Hepatocyte (in vitro differentiated cells): ENCODE data around the gene SOD2. TPM values are rescaled to one million over a fixed set of nuclear protein-coding genes. Genes with fewer than 3 reads are reported as not detected.
"Not testable (repeated sequence)": the region's sequence is repeated elsewhere in the genome, so short reads cannot be mapped to it uniquely, and the experiment has no call there.

ENCODE experiments used
- DNase-seq: peaks from one replicate; pipeline ENCODE4 v3.0.0-alpha.2; 2016; ENCODE audit warnings: low spot score
- H2AFZ ChIP-seq: fragments of 200-600 bp; sonication (generic); 2 replicates; pipeline ENCODE4 v1.6.0; 2016; ENCODE audit warnings: antibody characterized with exemption, mild to moderate bottlenecking
- H3K27ac ChIP-seq: fragments of 200-600 bp; sonication (generic); 2 replicates; pipeline ENCODE4 v1.5.1; 2016; ENCODE audit warnings: mild to moderate bottlenecking
- H3K27me3 ChIP-seq: fragments of 200-600 bp; sonication (generic); 2 replicates; pipeline ENCODE4 v1.6.1; 2016
- H3K36me3 ChIP-seq: fragments of 200-600 bp; sonication (generic); replicated peaks from 2 replicates; pipeline ENCODE4 v1.5.1; 2016; ENCODE audit warnings: low read depth; ENCODE audit not compliant: insufficient read depth
- H3K4me1 ChIP-seq: fragments of 200-600 bp; sonication (generic); 2 replicates; pipeline ENCODE4 v1.5.1; 2016; ENCODE audit warnings: mild to moderate bottlenecking, moderate library complexity; ENCODE audit not compliant: insufficient read depth
- H3K4me2 ChIP-seq: fragments of 200-600 bp; sonication (generic); 2 replicates; pipeline ENCODE4 v1.6.0; 2016
- H3K4me3 ChIP-seq: fragments of 200-600 bp; sonication (generic); 2 replicates; pipeline ENCODE4 v1.5.1; 2016; ENCODE audit warnings: mild to moderate bottlenecking
- H3K79me2 ChIP-seq: fragments of 200-600 bp; sonication (generic); 2 replicates; pipeline ENCODE4 v1.6.0; 2017; ENCODE audit warnings: mild to moderate bottlenecking
- H3K9me2 ChIP-seq: fragments of 200-600 bp; sonication (generic); replicated peaks from 2 replicates; pipeline ENCODE4 v1.6.0; 2017; ENCODE audit warnings: mild to moderate bottlenecking; ENCODE audit not compliant: insufficient read depth
- H3K9me3 ChIP-seq: fragments of 200-600 bp; sonication (generic); 2 replicates; pipeline ENCODE4 v1.5.1; 2016; ENCODE audit warnings: low read depth, mild to moderate bottlenecking
- H4K20me1 ChIP-seq: fragments of 200-600 bp; sonication (generic); 2 replicates; pipeline ENCODE4 v1.6.0; 2016; ENCODE audit warnings: mild to moderate bottlenecking; ENCODE audit not compliant: insufficient read depth, poor library complexity, severe bottlenecking
- EZH2 ChIP-seq: fragments of 200-600 bp; sonication (generic); IDR thresholded peaks from 2 replicates; pipeline ENCODE4 v1.6.1; 2016; ENCODE audit warnings: antibody characterized with exemption, mild to moderate bottlenecking, borderline replicate concordance
- EZH2phosphoT487 ChIP-seq: fragments of 200-600 bp; sonication (generic); IDR thresholded peaks from one replicate; pipeline ENCODE4 v1.6.1; 2018; ENCODE audit warnings: antibody characterized with exemption, mild to moderate bottlenecking, low read depth, moderate library complexity; ENCODE audit not compliant: unreplicated experiment, severe bottlenecking
- WGBS: methylation state at CpG from one replicate; pipeline ENCODE4 v1.1.6; 2016; ENCODE audit warnings: low lambda C conversion rate; ENCODE audit errors: missing lambda C conversion rate; 5-methylcytosine and 5-hydroxymethylcytosine counted together
- polyA plus RNA-seq: library from polyadenylated mRNA; unstranded; fragments of >200 nt; fragmentation: Nextera tagmentation; extraction: Ambion mirVana; gene quantifications from 2 replicates; pipeline ENCODE4 v1.2.1, GENCODE V29; 2016
- total RNA-seq: library from RNA; depleted of rRNA; stranded (reverse); fragments of >200 nt; gene quantifications from 2 replicates; pipeline ENCODE4 v1.2.3, GENCODE V29; 2014
- TF ChIP-seq, protein P1 (sequence below): fragments of 200-600 bp; sonication (generic); IDR thresholded peaks from 2 replicates; pipeline ENCODE4 v1.5.1; 2016; ENCODE audit warnings: antibody characterized with exemption, mild to moderate bottlenecking; ENCODE audit not compliant: poor library complexity

The SOD2 gene
- total and polyA plus RNA-seq, 2 experiments from 2014 or later = 138 to 264 TPM

DNA sequence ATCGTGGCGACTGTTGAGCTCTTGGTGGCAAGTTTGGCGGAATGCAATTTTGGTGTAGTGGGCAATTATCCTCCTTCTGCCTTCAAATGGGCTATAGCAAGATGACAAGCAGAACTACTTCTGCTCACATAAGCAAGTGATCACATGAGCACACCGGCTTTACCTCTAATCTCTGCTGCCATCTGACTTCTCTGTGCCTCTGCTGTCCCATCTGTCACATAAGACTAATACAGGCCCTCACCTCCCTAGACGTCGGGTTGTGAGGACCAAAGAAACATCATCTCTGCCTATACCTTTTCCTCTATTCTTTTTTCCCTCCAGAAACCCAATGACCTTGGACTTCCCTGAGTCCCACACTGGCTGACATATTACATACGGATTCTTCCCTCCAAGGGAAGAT is 20.9 kb upstream of the SOD2 start:
- H3K4me3 ChIP-seq = no peak overlapping the region
- H3K27me3 ChIP-seq = no peaks in the 10 kb centered on the region
- DNase-seq = no peak
- H3K9me3 ChIP-seq = no peaks in the 10 kb centered on the region
- peaks cover 22% of the 10 kb centered on the region for H3K79me2 ChIP-seq
- no peak overlapping the region for H2AFZ ChIP-seq
- no peak overlapping the region for H3K4me2 ChIP-seq
- H3K4me1 ChIP-seq = no peaks in the 10 kb centered on the region
- no peaks in the 10 kb centered on the region for H3K36me3 ChIP-seq
- no peaks in the 10 kb centered on the region for H3K9me2 ChIP-seq
- no peaks in the 10 kb centered on the region for H4K20me1 ChIP-seq
- H3K27ac ChIP-seq = no peak overlapping the region
- TF ChIP-seq EZH2phosphoT487 = no peak
- TF ChIP-seq, protein P1, sequence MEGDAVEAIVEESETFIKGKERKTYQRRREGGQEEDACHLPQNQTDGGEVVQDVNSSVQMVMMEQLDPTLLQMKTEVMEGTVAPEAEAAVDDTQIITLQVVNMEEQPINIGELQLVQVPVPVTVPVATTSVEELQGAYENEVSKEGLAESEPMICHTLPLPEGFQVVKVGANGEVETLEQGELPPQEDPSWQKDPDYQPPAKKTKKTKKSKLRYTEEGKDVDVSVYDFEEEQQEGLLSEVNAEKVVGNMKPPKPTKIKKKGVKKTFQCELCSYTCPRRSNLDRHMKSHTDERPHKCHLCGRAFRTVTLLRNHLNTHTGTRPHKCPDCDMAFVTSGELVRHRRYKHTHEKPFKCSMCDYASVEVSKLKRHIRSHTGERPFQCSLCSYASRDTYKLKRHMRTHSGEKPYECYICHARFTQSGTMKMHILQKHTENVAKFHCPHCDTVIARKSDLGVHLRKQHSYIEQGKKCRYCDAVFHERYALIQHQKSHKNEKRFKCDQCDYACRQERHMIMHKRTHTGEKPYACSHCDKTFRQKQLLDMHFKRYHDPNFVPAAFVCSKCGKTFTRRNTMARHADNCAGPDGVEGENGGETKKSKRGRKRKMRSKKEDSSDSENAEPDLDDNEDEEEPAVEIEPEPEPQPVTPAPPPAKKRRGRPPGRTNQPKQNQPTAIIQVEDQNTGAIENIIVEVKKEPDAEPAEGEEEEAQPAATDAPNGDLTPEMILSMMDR = no peak
- TF ChIP-seq EZH2 = no peak
- 95% methylated on average over 7 of the region's 7 CpGs for WGBS

DNA sequence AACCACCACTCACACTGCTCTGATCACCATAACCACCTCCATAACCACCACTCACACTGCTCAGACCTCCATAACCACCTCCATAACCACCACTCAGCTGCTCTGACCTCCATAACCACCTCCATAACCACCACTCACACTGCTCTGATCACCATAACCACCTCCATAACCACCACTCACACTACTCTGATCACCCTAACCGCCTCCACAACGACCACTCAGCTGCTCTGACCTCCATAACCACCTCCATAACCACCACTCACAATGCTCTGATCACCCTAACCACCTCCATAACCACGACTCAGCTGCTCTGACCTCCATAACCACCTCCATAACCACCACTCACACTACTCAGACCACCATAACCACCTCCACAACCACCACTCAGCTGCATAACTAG is 19.3 kb upstream of the SOD2 start:
- not testable (repeated sequence) for H3K4me3 ChIP-seq, H2AFZ ChIP-seq, H3K36me3 ChIP-seq, H3K4me2 ChIP-seq, H3K9me3 ChIP-seq, DNase-seq, H3K4me1 ChIP-seq, H3K27ac ChIP-seq, H3K9me2 ChIP-seq, H4K20me1 ChIP-seq, H3K27me3 ChIP-seq
- H3K79me2 ChIP-seq = peaks cover 18% of the 10 kb centered on the region
- 84% methylated on average over 3 of the region's 3 CpGs for WGBS

DNA sequence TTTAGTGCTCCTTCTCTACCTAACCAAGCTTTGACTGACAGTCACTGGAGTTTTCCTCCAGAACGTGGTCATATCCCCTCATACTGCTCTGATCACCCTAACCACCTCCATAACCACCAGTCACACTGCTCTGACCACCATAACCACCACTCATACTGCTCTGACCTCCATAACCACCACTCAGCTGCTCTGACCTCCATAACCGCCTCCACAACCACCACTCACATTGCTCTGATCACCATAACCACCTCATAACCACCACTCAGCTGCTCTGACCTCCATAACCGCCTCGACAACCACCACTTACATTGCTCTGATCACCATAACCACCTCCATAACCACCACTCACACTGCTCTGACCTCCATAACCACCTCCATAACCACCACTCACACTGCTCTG is 17.6 kb upstream of the SOD2 start:
- not testable (repeated sequence) for H3K27ac ChIP-seq, H3K36me3 ChIP-seq, H3K4me3 ChIP-seq, H4K20me1 ChIP-seq, H3K9me2 ChIP-seq, H2AFZ ChIP-seq, H3K27me3 ChIP-seq, H3K9me3 ChIP-seq, H3K4me1 ChIP-seq, H3K4me2 ChIP-seq, DNase-seq
- H3K79me2 ChIP-seq = peaks cover 18% of the 10 kb centered on the region
- WGBS = 96% methylated on average over 4 of the region's 4 CpGs

DNA sequence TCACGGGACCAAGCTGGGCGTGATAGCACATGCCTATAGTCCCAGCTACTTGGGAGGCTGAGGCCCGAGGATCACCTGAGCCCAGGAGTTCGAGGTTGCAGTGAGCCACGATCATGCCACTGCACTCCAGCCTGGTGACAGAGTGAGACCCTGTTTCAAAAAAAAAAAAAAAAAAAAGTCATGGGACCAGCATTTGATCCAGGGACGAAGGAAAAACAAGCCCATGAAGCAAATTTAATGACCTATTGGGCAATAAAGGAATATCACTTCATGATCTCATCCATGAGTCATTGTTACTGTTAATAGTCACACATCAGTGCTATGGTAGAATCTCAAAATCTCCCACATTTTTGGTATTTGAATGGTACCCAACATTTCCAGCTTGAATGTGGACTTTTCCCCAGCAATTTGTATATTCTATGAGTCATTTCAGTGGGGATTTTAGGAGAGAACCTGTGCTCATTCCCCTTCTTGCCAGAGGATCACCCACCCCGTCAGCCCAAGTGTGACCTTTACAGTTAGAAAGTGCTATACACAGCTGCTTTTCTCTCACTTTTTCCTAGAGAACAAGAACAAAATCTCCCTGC is 8.5 kb upstream of the SOD2 start:
- no peaks in the 10 kb centered on the region for H3K9me2 ChIP-seq
- H3K4me3 ChIP-seq = no peak overlapping the region
- peak; percentile 39 for DNase-seq
- H3K9me3 ChIP-seq = no peaks in the 10 kb centered on the region
- no peaks in the 10 kb centered on the region for H3K36me3 ChIP-seq
- H3K27me3 ChIP-seq = no peaks in the 10 kb centered on the region
- peaks cover 13% of the 10 kb centered on the region for H3K79me2 ChIP-seq
- H2AFZ ChIP-seq = no peak overlapping the region
- H3K4me1 ChIP-seq = peaks cover 8% of the 10 kb centered on the region
- peak overlapping the region; percentile 84 for H3K27ac ChIP-seq
- no peak for TF ChIP-seq EZH2
- H4K20me1 ChIP-seq = no peaks in the 10 kb centered on the region
- WGBS = 88% methylated on average over 7 of the region's 7 CpGs
- H3K4me2 ChIP-seq = no peak overlapping the region

DNA sequence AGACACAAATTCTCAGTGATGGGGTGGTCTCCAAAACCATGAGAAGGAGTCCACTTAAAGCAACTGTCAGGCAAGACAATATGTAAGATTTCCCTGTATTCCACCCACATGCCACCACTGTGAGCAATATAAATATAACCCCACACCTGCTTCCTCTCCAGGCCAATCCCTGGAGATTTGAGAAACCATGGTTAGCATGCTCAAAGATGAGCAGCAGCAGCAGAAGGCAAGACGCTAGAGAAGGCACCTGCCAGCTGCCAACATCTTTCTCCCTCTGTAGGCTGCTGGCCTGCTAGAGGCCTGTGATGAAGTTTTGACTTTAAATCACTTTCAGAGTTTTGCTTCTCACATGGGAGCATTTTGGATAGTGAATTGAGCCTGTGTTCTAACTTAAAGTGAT is 7.9 kb upstream of the SOD2 start:
- no peak overlapping the region for H2AFZ ChIP-seq
- no peaks in the 10 kb centered on the region for H3K9me3 ChIP-seq
- H4K20me1 ChIP-seq = no peaks in the 10 kb centered on the region
- WGBS = 83% methylated on average over 1 of the region's 1 CpG
- no peak overlapping the region for H3K4me3 ChIP-seq
- H3K4me1 ChIP-seq = peaks cover 8% of the 10 kb centered on the region
- no peaks in the 10 kb centered on the region for H3K9me2 ChIP-seq
- TF ChIP-seq EZH2 (no peak), EZH2phosphoT487 (no peak)
- TF ChIP-seq, protein P1 = no peak
- H3K36me3 ChIP-seq = no peaks in the 10 kb centered on the region
- no peaks in the 10 kb centered on the region for H3K27me3 ChIP-seq
- H3K27ac ChIP-seq = peak overlapping the region; percentile 84
- H3K4me2 ChIP-seq = no peak overlapping the region
- peaks cover 15% of the 10 kb centered on the region for H3K79me2 ChIP-seq
- no peak for DNase-seq
